ENCODE data around the gene C14orf132. TPM values are rescaled to one million over a fixed set of nuclear protein-coding genes. Genes with fewer than 3 reads are reported as not detected.

C14orf132 gene
- total and polyA plus RNA-seq, 2 donors (not counting 1 experiment from before 2014, with no cell fraction given) = 12.1 to 48.6 TPM

GRCh38 chr14:96078625-96079016 is 39.5 kb downstream of the C14orf132 start:
- Histone ChIP-seq H3K36me3 (ENCODE audit: control insufficient read depth, insufficient read depth, low read length) (no peaks in the 10 kb centered on the region), H3K27me3 (ENCODE audit: control insufficient read depth, insufficient read depth, low read length) (no peaks in the 10 kb centered on the region), H3K4me1 (ENCODE audit: control insufficient read depth, extremely low read depth, insufficient read depth, low read length) (no peaks in the 10 kb centered on the region), H3K79me2 (ENCODE audit: control insufficient read depth, insufficient read depth, low read length) (no peaks in the 10 kb centered on the region), H4K20me1 (ENCODE audit: control insufficient read depth, extremely low read depth, insufficient read depth, low read length) (no peaks in the 10 kb centered on the region), H3K9ac (ENCODE audit: insufficient read depth, low read length) (no peak overlapping the region), H2AFZ (ENCODE audit: low read length) (no peak overlapping the region), H3K4me2 (ENCODE audit: extremely low read depth, insufficient read depth, low read length) (no peak overlapping the region), H3K4me3 (replicated peaks in 1 of 4; ENCODE audit: control extremely low read depth in 1 of 4, insufficient read depth in 1 of 4, low read depth in 3 of 4, low read length in 4 of 4) (no peak overlapping the region), H3K27ac (ENCODE audit: insufficient read depth, low read length) (no peak overlapping the region), H3K9me3 (ENCODE audit: control insufficient read depth, insufficient read depth, low read depth, low read length) (no peaks in the 10 kb centered on the region)
- TF ChIP-seq EZH2 (IDR thresholded peaks at IDR 0.05; ENCODE audit: low read length, missing control alignments) (no peak), CTCF (conservative IDR thresholded peaks at IDR 0.05 in 1 of 2, IDR thresholded peaks at IDR 0.05 in 1 of 2; ENCODE audit: low read depth in 1 of 2, low read length in 2 of 2) (no peak)
- DNase-seq (ENCODE audit: low read depth in 2 of 2) = no peak

GRCh38 chr14:96079066-96079465 is 39.9 kb downstream of the C14orf132 start:
- Histone ChIP-seq H3K27me3 (ENCODE audit: control insufficient read depth, insufficient read depth, low read length) (no peaks in the 10 kb centered on the region), H3K27ac (ENCODE audit: insufficient read depth, low read length) (no peak overlapping the region), H3K4me3 (replicated peaks in 1 of 4; ENCODE audit: control extremely low read depth in 1 of 4, insufficient read depth in 1 of 4, low read depth in 3 of 4, low read length in 4 of 4) (no peak overlapping the region), H3K4me1 (ENCODE audit: control insufficient read depth, extremely low read depth, insufficient read depth, low read length) (no peaks in the 10 kb centered on the region), H3K79me2 (ENCODE audit: control insufficient read depth, insufficient read depth, low read length) (no peaks in the 10 kb centered on the region), H3K9me3 (ENCODE audit: control insufficient read depth, insufficient read depth, low read depth, low read length) (no peaks in the 10 kb centered on the region), H3K4me2 (ENCODE audit: extremely low read depth, insufficient read depth, low read length) (no peak overlapping the region), H3K36me3 (ENCODE audit: control insufficient read depth, insufficient read depth, low read length) (no peaks in the 10 kb centered on the region), H4K20me1 (ENCODE audit: control insufficient read depth, extremely low read depth, insufficient read depth, low read length) (no peaks in the 10 kb centered on the region), H3K9ac (ENCODE audit: insufficient read depth, low read length) (no peak overlapping the region), H2AFZ (ENCODE audit: low read length) (no peak overlapping the region)
- TF ChIP-seq EZH2 (IDR thresholded peaks at IDR 0.05; ENCODE audit: low read length, missing control alignments) (no peak), CTCF (conservative IDR thresholded peaks at IDR 0.05 in 1 of 2, IDR thresholded peaks at IDR 0.05 in 1 of 2; ENCODE audit: low read depth in 1 of 2, low read length in 2 of 2) (no peak)
- DNase-seq (ENCODE audit: low read depth in 2 of 2) = peak in 1 of 2 donors; percentile 49

- no peaks in the 10 kb centered on the region for H3K9me3 ChIP-seq (ENCODE audit: control insufficient read depth, insufficient read depth, low read depth, low read length)
- H3K27me3 ChIP-seq (ENCODE audit: control insufficient read depth, insufficient read depth, low read length) = no peaks in the 10 kb centered on the region
- H3K9ac ChIP-seq (ENCODE audit: insufficient read depth, low read length) = no peak overlapping the region
- DNase-seq (ENCODE audit: low read depth in 2 of 2) = no peak
- no peak overlapping the region for H2AFZ ChIP-seq (ENCODE audit: low read length)
- no peaks in the 10 kb centered on the region for H3K79me2 ChIP-seq (ENCODE audit: control insufficient read depth, insufficient read depth, low read length)
- H3K4me1 ChIP-seq (ENCODE audit: control insufficient read depth, extremely low read depth, insufficient read depth, low read length) = no peaks in the 10 kb centered on the region
- H3K36me3 ChIP-seq (ENCODE audit: control insufficient read depth, insufficient read depth, low read length) = no peaks in the 10 kb centered on the region
- H3K27ac ChIP-seq (ENCODE audit: insufficient read depth, low read length) = no peak overlapping the region
- TF ChIP-seq CTCF (conservative IDR thresholded peaks at IDR 0.05 in 1 of 2, IDR thresholded peaks at IDR 0.05 in 1 of 2; ENCODE audit: low read depth in 1 of 2, low read length in 2 of 2) (no peak), EZH2 (IDR thresholded peaks at IDR 0.05; ENCODE audit: low read length, missing control alignments) (no peak)
- no peak overlapping the region for H3K4me3 ChIP-seq (replicated peaks in 1 of 4; ENCODE audit: control extremely low read depth in 1 of 4, insufficient read depth in 1 of 4, low read depth in 3 of 4, low read length in 4 of 4)
- no peak overlapping the region for H3K4me2 ChIP-seq (ENCODE audit: extremely low read depth, insufficient read depth, low read length)
- no peaks in the 10 kb centered on the region for H4K20me1 ChIP-seq (ENCODE audit: control insufficient read depth, extremely low read depth, insufficient read depth, low read length)
These were observed 41.4 kb downstream of the C14orf132 start for GRCh38 chr14:96080571-96080970.
